Measurements from ENCODE around the gene S1PR5.
"Not testable (repeated sequence)": the region's sequence is repeated elsewhere in the genome, so short reads cannot be mapped to it uniquely, and the experiment has no call there.

S1PR5 gene

DNA sequence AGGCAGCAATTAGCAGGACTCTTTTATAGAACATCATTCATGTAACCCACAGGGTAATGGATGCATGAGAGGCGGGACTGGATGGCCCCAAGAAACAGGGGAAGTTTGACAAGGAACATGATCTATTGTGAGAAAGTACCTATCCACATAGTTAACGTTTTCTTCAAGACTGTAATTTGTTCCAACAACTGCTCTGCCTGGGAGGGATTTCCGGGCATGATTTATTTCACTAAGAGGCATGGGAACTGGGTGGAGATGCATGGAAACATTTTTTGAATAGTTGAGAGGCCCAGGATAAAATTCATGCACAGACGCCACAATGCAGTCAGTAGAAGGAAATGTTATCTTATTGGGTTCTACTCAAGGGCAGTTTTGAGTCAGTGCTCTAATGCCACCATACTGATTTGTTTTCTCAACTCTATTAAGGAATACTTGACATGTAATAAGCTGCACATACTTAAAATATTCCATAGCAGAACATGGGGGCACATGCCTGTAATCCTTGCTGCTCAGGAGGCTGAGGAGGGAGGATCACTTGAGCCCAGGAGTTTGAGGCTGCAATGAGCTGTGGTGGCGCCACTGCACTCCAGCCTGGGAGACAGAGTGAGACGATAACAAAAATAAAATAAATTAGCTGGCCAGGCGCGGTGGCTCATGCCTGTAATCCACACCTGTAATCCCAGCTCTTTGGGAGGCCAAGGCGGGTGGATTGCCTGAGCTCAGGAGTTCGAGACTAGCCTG is 16.6 kb upstream of the S1PR5 start:
- Mint-ChIP-seq H3K36me3 (ENCODE audit: low read depth) (no peaks in the 10 kb centered on the region), H3K27ac (no peak overlapping the region), H3K4me1 (ENCODE audit: low read depth) (peaks cover 3% of the 10 kb centered on the region), H3K4me3 (no peak overlapping the region), H3K27me3 (peaks cover 15% of the 10 kb centered on the region), H3K9me3 (no peaks in the 10 kb centered on the region)
- no peak for DNase-seq

DNA sequence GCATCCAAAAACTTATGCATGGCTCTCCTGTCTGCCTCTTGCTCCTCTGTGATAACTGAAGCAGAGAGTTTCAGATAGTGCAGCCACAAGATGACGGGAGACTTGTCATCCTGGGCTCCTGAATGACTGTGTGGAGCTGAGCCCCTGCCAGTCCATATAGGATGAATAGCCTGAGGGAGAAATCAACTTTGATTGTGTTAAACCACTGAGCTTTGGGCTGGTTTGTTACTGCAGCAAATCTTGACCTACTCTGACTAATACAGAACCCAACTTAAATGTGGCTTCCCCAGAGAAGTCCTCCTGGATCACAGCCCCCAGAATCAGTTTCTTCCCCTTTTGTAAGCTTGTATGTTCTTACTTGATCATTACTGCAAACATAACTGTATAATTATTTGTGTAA is 15.2 kb upstream of the S1PR5 start:
- Mint-ChIP-seq H3K27ac (no peak overlapping the region), H3K4me1 (ENCODE audit: low read depth) (no peaks in the 10 kb centered on the region), H3K9me3 (no peaks in the 10 kb centered on the region), H3K36me3 (ENCODE audit: low read depth) (no peaks in the 10 kb centered on the region), H3K27me3 (peaks cover 7% of the 10 kb centered on the region), H3K4me3 (no peak overlapping the region)
- no peak for DNase-seq

DNA sequence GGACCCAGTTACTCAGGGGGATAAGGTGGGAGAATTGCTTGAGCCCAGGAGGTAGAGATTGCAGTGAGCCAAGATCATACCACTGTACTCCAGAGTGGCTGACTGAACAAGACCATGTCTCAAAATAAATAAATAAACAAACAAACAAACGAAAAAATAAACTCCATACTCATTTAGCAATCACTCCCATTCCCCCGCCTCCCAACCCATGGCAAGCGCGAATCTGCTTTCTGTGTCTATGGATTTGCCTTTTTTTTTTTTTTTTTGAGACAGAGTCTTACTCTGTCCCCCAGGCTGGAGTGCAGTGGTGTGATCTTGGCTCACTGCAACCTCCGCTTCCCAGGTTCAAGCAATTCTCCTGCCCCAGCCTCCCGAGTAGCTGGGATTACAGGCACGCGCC is 9.6 kb upstream of the S1PR5 start:
- not testable (repeated sequence) for H3K4me3 Mint-ChIP-seq; H3K4me1 Mint-ChIP-seq (ENCODE audit: low read depth); H3K36me3 Mint-ChIP-seq (ENCODE audit: low read depth); DNase-seq; H3K27me3 Mint-ChIP-seq; H3K27ac Mint-ChIP-seq; H3K9me3 Mint-ChIP-seq

DNA sequence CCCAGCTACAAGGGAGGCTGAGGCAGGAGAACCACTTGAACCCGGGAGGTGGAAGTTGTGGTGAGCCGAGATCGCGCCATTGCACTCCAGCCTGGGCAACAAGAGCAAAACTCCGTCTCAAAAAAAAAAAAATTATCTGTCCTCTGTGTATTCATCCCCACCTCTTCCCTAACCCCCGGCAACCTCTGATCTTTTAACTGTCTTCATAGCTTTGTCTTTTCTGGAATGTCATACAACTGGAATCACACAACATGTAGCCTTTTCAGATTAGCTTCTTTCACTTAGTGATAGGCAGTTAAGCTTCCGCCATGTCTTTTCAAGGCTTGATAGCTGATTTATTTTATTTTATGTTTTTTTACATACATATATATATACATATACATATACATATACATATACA is 8.4 kb upstream of the S1PR5 start:
- H3K4me1 Mint-ChIP-seq (ENCODE audit: low read depth): no peaks in the 10 kb centered on the region
- no peak for DNase-seq
- H3K9me3 Mint-ChIP-seq: no peaks in the 10 kb centered on the region
- no peak overlapping the region for H3K27ac Mint-ChIP-seq
- H3K36me3 Mint-ChIP-seq (ENCODE audit: low read depth): no peaks in the 10 kb centered on the region
- no peaks in the 10 kb centered on the region for H3K27me3 Mint-ChIP-seq
- H3K4me3 Mint-ChIP-seq: no peak overlapping the region

DNA sequence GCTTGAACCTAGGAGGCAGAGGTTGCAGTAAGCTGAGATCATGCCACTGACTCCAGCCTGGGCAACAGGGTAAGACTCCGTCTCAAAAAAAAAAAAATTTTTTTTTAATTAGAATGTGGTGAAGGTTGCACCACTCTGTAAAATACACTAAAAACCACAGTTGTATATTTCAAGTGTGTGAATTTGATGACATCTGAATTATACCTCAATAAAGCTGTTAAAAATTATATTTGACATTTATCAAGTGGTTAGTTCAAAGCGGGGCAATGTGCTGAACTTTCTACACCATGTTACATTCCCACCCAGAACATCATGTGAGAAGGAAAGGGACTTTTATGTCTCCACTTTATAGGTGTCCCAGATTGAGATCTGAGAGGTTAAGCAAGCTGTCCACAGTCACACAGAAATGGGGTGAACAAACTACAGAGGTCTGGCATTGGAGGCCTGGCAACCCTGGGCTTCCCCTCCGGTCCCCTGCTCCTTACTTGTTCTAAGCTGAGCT is 5.9 kb upstream of the S1PR5 start:
- Mint-ChIP-seq H3K9me3 (no peaks in the 10 kb centered on the region), H3K4me3 (no peak overlapping the region), H3K27me3 (peaks cover 19% of the 10 kb centered on the region), H3K4me1 (ENCODE audit: low read depth) (peaks cover 13% of the 10 kb centered on the region), H3K36me3 (ENCODE audit: low read depth) (no peaks in the 10 kb centered on the region), H3K27ac (no peak overlapping the region)
- no peak for DNase-seq

DNA sequence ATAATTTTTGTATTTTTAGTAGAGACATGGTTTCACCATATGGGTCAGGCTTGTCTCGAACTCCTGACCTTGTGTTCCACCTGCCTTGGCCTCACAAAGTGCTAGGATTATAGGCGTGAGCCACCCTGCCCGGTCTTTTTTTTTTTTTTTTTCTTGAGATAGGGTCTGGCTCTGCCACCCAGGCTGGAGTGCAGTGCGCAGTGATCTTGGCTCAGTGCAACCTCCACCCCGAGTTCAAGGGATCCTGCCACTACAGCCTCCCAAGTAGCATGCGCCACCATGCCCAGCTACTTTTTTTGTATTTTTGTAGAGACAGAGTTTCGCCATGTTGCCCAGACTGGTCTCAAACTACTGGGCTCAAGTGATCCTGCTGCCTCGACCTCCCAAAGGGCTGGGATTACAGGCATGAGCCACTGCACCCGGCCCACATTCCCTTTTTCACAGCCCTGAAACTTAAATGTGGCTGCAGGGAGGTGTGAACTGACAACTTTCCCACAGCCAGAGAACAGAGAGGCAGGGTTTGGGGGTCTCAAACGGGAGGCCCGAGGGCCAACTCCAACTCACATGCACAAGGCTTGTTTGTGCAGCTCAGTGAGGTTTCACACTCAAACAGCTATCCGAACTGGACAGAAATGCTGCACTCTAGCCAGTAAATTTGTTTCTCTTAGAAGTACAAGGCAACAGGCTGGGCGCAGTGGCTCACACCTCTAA is 4.4 kb upstream of the S1PR5 start:
- H3K9me3 Mint-ChIP-seq: no peaks in the 10 kb centered on the region
- no peak overlapping the region for H3K4me3 Mint-ChIP-seq
- H3K4me1 Mint-ChIP-seq (ENCODE audit: low read depth): peaks cover 20% of the 10 kb centered on the region
- peaks cover 27% of the 10 kb centered on the region for H3K27me3 Mint-ChIP-seq
- no peak for DNase-seq
- H3K36me3 Mint-ChIP-seq (ENCODE audit: low read depth): no peaks in the 10 kb centered on the region
- H3K27ac Mint-ChIP-seq: no peak overlapping the region

DNA sequence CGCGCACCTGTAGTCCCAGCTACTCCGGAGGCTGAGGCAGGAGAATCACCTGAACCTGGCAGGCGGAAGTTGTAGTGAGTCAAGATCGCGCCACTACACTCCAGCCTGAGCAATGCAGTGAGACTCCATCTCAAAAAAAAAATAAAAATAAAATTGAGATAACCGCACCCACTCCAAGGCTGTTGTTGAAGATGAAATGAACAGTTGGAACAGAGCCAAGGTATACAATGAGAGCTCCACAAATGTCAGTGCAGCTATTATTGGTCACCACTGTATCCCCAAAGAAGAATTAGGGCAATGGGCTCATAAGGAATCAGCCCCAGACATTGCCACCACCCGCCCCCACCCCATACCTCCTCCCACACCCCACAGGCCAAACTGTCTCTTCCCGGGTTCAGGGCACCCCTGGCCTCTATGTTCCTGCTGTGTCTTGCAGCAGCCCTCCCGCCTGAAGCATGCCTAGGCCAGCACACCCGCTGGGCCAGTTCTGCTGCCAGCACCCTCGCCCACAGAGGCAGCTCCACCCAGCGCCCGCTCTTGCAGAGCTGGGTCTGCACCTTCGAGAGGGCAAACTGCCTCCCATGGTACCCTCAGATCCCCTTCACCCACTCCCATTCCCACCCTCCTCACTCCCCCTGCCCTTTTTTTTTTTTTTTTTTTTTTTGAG is 3.5 kb upstream of the S1PR5 start:
- no peak overlapping the region for H3K4me3 Mint-ChIP-seq
- H3K4me1 Mint-ChIP-seq (ENCODE audit: low read depth): peaks cover 21% of the 10 kb centered on the region

DNA sequence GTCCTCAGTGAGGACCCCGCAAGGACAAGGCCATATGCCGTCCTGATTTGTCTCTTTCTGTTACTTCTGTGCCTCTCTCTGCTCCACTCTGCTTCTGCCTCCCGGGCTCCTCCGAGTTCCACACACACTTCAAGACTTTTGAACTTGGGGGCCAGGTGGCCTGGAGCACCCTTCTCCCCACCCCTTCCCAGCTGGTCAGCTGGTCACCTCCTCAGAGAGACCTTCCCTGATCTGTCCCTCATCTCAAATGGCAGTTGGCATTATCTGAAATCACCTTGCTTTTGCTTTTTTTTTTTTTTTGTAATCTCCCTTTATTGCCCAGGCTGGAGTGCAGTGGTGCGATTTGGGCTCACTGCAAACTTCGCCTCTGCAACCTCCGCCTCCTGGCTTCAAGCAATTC is 2.2 kb upstream of the S1PR5 start:
- Mint-ChIP-seq H3K4me1 (ENCODE audit: low read depth) (peaks cover 24% of the 10 kb centered on the region), H3K4me3 (no peak overlapping the region), H3K27me3 (peaks cover 49% of the 10 kb centered on the region), H3K27ac (no peak overlapping the region), H3K9me3 (no peaks in the 10 kb centered on the region), H3K36me3 (ENCODE audit: low read depth) (no peaks in the 10 kb centered on the region)
- no peak for DNase-seq

More for the DNA sequence above, 3.5 kb upstream of the S1PR5 start:
- Mint-ChIP-seq H3K9me3 (no peaks in the 10 kb centered on the region), H3K27ac (no peak overlapping the region), H3K27me3 (peaks cover 36% of the 10 kb centered on the region), H3K36me3 (ENCODE audit: low read depth) (no peaks in the 10 kb centered on the region)
- DNase-seq: no peak

DNA sequence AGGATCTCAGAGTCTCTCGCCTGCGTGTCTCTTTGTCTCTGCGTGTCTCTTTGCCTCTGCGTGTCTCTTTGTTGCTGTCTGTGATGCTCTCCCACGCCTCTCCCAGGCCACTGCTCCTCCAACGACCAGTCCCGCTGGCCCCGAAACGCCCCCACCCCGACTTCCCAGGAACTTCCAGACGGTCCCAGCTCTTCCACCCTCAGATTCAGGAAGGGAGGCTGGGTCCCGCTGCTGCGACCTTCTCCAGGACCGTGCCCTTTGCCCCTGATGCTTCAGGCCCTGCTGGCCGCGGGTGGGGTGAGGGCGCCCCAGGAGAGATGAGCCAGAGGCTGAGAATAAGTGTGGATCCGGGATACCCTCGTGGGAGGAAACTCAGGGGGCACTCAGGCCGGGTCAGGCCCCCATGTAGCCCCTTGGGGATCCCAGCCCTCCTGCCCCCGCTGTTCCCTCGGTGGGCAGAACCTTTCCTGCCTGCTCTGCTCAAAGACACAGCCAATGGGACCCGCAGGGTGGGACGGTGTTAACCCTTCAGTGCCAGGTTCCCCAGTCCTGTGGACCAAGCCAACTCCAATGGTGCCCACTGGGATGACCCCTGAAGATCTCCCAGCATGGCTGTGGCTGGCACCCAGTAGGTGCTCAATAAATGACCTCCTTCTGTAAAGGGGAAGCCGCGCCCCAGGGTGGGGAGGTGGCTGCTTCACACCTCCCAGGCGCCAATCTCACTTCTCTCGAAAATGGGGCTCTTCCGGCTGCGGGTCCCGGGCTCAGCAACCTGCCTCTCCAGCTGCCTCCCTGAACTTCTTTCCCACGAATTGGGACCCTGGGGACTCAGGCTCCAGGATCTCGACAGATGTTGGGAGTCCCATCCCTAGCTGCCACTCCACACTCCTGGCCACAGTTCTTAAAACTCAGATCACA is 1.5 kb upstream of the S1PR5 start:
- peak; percentile 35 for DNase-seq
- peaks cover 26% of the 10 kb centered on the region for H3K4me1 Mint-ChIP-seq (ENCODE audit: low read depth)
- H3K36me3 Mint-ChIP-seq (ENCODE audit: low read depth): no peaks in the 10 kb centered on the region
- H3K27ac Mint-ChIP-seq: no peak overlapping the region
- H3K9me3 Mint-ChIP-seq: no peaks in the 10 kb centered on the region
- H3K27me3 Mint-ChIP-seq: peaks cover 56% of the 10 kb centered on the region
- H3K4me3 Mint-ChIP-seq: peak overlapping the region; percentile 55

DNA sequence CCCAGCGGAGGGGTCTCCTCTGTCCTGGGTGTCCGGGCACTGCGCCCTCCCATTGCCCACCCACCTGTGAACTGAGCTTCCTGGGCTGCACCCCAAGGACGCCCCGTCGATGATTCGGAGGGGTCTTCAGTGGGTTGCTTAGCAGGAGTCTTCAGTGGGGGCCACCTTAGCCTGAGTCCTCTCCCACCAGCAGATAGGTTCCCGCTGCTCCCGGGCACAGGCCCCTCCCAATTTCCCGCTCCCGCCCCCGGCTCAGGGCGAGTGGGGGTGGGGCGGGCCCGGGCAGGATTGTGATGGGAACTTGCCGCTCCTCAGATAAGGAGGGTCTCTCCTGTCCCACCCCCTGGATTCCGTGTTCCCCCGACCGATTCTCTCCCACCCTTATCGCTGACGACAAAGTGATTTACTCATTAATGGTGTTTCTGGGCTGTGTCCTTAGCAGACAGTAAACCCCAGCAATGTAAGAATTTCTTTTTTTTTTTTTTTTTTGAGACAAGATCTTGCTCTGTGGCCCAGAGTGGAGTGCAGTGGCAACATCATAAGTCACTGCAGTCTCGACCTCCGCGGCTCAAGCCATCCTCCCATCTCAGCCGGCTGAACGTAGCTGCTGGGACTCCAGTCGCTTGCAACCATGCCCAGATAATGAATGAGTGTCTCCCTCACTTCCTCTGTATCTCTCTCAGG is 655 bp upstream of the S1PR5 start:
- peaks cover 29% of the 10 kb centered on the region for H3K4me1 Mint-ChIP-seq (ENCODE audit: low read depth)
- no peaks in the 10 kb centered on the region for H3K9me3 Mint-ChIP-seq
- no peaks in the 10 kb centered on the region for H3K36me3 Mint-ChIP-seq (ENCODE audit: low read depth)
- no peak overlapping the region for H3K27ac Mint-ChIP-seq
- peak overlapping the region; percentile 55 for H3K4me3 Mint-ChIP-seq
- H3K27me3 Mint-ChIP-seq: peaks cover 64% of the 10 kb centered on the region
- DNase-seq: peak; percentile 41

DNA sequence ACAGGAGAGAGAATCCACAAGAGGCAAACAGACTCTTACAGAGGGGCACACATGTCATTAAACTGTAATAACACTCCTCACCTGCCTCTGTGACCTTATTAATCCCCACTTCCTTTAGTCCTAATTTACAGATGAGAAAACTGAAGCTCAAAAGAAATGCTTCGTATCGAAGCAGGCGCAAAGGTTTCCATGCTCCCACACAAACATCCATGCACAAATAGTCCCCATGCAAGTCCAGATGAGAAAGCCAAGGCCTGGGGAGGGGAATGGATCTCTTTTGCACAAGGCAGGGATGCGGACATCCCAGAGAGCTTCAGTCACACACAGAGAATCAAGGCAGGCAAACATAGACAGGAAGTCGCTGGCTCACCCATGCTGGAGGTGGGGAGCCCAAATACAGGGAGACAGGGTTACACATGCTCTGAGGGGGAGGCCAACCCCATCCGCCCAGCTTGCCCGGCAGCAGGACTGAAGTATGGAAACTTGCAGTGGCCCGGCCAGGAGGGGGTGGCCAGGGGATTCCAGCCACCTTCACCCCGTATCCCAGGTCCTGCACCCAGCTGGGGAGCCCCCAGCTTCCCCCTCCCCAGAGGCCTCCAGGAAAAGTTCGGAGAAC is 468 bp downstream of the S1PR5 start:
- H3K27ac Mint-ChIP-seq: no peak overlapping the region
- no peak for DNase-seq
- no peaks in the 10 kb centered on the region for H3K9me3 Mint-ChIP-seq
- H3K27me3 Mint-ChIP-seq: peaks cover 65% of the 10 kb centered on the region
- no peaks in the 10 kb centered on the region for H3K36me3 Mint-ChIP-seq (ENCODE audit: low read depth)
- H3K4me3 Mint-ChIP-seq: peak overlapping the region; percentile 45
- peaks cover 29% of the 10 kb centered on the region for H3K4me1 Mint-ChIP-seq (ENCODE audit: low read depth)

DNA sequence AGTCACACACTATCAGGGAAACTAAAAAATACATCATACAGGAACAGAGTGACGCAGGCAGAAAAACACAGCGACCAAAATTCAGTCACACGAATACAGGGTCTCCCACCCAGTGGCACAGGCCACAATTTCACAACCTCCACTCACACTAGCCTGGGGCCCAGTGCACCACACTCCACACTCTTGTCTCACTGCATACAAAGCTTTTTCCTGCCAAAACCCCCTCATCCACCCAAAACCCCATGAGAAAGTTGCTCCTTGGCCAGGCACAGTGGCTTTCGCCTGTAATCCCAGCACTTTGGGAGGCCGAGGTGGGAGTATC is 1.2 kb downstream of the S1PR5 start:
- no peak overlapping the region for H3K27ac Mint-ChIP-seq
- peaks cover 68% of the 10 kb centered on the region for H3K27me3 Mint-ChIP-seq
- no peaks in the 10 kb centered on the region for H3K36me3 Mint-ChIP-seq (ENCODE audit: low read depth)
- H3K4me3 Mint-ChIP-seq: peak overlapping the region; percentile 0
- DNase-seq: no peak
- H3K4me1 Mint-ChIP-seq (ENCODE audit: low read depth): peaks cover 29% of the 10 kb centered on the region
- no peaks in the 10 kb centered on the region for H3K9me3 Mint-ChIP-seq

DNA sequence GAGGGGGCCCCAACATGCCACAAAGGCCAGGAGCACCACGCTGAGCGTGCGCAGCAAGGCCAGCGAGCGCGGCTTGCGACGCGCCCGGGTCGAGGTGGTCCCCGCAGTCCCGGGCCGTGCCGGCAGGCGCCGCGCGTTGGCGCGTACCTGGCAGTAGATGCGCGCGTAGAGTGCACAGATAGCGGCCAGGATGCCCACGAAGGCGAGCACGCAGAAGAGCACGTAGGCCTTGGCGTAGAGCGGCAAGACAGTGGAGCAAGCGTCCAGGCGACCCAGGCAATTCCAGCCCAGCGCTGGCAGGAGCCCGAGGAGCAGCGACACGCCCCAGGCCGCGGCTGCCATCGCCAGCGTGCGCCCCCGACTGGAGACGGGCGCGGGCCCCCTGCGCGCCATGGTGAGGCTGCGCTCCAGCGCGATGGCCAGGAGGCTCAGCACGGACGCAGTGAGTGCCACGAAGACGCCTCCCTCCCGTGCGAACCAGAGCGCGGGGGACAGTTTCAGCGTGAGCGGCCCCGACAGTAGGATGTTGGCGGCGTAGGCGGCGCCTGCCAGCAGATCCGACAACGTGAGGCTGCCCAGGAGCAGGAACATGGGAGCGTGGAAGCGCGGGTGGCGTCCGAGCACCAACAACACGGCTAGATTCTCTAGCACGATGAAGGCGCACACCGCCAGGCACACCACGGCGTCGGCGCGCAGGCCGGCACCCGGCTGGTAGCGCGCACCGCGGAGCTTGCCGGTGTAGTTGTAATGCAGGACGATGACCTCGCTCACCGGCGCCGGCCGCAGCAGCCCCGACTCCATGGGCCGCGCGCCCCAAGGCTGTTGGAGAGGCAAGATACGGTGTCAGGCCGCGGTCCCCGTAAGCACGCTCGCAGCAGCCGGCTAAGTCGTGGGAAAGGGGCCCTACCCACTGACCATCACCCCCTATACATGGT is 2.8 kb downstream of the S1PR5 start:
- no peak overlapping the region for H3K27ac Mint-ChIP-seq
- no peaks in the 10 kb centered on the region for H3K36me3 Mint-ChIP-seq (ENCODE audit: low read depth)
- peak; percentile 67 for DNase-seq
- H3K4me1 Mint-ChIP-seq (ENCODE audit: low read depth): peaks cover 33% of the 10 kb centered on the region
- H3K9me3 Mint-ChIP-seq: no peaks in the 10 kb centered on the region
- peaks cover 68% of the 10 kb centered on the region for H3K27me3 Mint-ChIP-seq
- H3K4me3 Mint-ChIP-seq: peak overlapping the region; percentile 25

Measured in activated T-cell treated with anti-CD3 and anti-CD28 coated beads, Interleukin-2, amount 50 U/mL, for 24 hours (primary cell).